ENCODE data around the gene CTCF.

Gene CTCF

DNA sequence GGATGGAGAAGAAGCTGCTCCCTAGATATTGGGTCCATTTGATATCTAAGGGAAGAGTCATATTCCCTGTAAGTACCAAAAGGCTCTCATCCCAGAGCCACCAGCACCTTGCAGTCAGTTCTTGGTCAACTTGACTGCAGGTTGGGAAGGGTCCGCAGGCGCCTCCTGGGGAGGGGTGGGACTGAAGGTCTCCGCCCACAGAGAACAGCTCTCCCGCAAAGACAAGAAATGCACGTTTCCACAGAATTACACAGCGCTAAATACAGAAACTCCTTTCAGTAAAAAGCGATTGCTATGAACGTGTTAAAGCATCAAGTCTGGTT lies 864 bp upstream of the CTCF start:
- DNase-seq (ENCODE audit: low read depth), result no peak
- TF ChIP-seq, protein P1, sequence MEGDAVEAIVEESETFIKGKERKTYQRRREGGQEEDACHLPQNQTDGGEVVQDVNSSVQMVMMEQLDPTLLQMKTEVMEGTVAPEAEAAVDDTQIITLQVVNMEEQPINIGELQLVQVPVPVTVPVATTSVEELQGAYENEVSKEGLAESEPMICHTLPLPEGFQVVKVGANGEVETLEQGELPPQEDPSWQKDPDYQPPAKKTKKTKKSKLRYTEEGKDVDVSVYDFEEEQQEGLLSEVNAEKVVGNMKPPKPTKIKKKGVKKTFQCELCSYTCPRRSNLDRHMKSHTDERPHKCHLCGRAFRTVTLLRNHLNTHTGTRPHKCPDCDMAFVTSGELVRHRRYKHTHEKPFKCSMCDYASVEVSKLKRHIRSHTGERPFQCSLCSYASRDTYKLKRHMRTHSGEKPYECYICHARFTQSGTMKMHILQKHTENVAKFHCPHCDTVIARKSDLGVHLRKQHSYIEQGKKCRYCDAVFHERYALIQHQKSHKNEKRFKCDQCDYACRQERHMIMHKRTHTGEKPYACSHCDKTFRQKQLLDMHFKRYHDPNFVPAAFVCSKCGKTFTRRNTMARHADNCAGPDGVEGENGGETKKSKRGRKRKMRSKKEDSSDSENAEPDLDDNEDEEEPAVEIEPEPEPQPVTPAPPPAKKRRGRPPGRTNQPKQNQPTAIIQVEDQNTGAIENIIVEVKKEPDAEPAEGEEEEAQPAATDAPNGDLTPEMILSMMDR (IDR thresholded peaks at IDR 0.05; ENCODE audit: insufficient read depth, low read depth, low read length, missing control alignments), result no peak
- H3K4me3 ChIP-seq (ENCODE audit: low read length), result peak overlapping the region; percentile 62

DNA sequence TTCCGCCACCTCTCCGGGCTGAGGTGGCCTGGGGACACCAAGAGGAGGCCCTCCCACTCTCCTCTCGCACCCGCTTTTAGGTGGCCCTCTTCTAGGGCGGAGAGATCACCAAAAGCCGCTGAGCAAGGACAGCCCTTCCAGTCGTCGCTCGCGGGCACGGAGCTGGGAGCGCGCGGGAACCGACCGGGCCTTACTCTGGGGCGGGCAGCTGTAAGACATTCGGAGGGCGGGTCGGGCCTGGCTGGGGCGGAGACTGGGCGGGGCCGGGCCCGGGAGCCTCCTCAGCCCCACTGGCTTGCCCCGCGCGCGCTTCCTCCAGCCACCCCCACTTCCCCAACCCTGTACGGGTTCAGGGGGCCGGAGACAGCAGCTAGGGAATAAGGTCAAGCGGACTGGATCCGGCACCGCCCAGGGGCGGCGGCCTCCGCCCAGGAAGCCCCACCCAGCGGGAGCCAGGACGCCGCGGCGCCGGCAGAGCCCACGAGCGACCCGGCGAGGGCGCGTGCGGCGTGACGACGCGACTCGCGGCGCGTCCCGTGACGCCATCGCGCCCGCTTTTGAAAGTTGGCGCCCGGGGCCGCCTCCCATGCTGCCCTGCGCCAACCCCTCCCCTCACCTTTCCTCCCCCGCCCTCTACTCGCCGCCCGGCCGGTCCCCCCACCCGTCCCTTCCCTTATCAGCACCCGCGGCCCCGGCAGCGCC lies 351 bp upstream of the CTCF start:
- TF ChIP-seq, protein P1 (IDR thresholded peaks at IDR 0.05; ENCODE audit: insufficient read depth, low read depth, low read length, missing control alignments), result no peak
- H3K4me3 ChIP-seq (ENCODE audit: low read length), result peak overlapping the region; percentile 62
- peak; percentile 98 for DNase-seq (ENCODE audit: low read depth)

DNA sequence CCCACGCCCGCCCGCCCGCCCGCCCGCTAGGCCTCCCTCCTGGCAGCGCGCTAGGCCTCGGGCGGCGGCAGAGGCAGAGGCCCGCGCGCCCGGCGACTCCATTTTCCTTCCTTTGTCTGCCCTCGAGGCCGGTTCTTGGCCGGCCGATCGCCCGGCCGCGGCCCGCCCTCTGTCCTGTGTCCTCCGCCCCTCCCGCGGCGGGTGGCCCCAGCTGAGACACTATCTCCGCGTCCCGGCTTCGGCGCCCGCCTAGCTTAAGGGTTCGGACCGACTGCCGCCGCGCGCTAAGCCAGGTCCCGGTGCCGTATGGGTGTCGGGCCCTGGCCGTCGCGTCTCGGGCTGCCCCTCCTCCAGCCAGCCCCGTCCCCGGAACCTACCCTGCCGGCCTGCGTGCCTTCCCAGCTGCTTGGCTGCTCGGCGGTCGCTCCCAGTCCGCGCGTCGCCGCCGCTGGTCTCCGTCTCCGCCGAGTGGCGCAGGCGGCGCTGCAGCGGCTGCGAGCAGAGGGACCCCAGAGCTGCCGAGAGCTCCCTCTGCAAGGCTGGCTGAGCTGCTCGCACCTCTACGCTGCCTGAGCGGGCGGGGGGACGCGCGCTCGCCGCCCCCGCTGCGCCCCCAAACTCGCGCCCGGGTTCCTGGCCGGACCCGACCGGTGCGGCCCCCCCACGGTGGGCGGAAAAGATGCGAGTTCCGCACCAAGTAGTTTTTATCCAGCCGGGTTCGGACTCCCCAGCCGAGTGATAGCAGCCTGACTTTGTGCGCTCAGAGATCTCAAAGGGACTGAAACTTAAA lies 787 bp downstream of the CTCF start:
- TF ChIP-seq, protein P1 (IDR thresholded peaks at IDR 0.05; ENCODE audit: insufficient read depth, low read depth, low read length, missing control alignments), result no peak
- peak overlapping the region; percentile 67 for H3K4me3 ChIP-seq (ENCODE audit: low read length)
- DNase-seq (ENCODE audit: low read depth), result peak; percentile 57

DNA sequence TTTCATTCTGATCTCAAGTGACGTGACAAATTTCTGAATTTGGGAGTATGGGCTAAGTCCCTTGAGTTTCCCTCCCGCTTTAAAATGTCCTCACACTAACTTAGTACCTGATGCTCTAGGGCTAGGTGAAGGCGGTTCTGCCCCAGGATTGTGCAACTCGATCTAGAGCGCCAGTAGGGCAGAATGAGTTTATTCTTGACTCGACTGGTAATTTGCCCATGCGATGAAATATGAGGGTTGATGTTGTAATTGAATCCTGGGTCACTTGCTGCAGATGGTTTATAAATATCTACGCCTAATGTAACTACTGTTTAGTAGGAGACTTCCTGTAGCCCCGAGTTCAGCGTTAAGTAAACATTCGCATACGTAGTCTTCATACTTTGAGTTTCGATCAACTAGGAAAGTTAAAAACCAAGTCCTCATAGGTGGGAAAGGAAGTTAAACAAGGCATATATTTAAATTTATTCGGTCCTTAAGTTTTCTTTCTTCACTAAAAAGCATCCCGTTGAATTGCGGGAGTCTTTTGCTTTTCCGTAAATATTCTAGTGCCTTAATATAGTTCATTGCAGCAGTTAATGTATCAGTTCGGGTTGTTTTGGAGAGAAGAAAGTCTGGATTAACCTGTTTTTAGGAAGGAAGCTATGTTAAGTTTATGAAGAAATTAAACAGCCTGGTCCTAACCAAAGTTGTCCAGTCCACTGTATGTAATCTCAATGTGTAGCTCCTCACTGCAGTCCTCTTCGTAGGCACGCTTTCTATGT lies 1.6 kb downstream of the CTCF start:
- H3K4me3 ChIP-seq (ENCODE audit: low read length), result peak overlapping the region; percentile 67
- DNase-seq (ENCODE audit: low read depth), result peak; percentile 88
- TF ChIP-seq, protein P1 (IDR thresholded peaks at IDR 0.05; ENCODE audit: insufficient read depth, low read depth, low read length, missing control alignments), result no peak

DNA sequence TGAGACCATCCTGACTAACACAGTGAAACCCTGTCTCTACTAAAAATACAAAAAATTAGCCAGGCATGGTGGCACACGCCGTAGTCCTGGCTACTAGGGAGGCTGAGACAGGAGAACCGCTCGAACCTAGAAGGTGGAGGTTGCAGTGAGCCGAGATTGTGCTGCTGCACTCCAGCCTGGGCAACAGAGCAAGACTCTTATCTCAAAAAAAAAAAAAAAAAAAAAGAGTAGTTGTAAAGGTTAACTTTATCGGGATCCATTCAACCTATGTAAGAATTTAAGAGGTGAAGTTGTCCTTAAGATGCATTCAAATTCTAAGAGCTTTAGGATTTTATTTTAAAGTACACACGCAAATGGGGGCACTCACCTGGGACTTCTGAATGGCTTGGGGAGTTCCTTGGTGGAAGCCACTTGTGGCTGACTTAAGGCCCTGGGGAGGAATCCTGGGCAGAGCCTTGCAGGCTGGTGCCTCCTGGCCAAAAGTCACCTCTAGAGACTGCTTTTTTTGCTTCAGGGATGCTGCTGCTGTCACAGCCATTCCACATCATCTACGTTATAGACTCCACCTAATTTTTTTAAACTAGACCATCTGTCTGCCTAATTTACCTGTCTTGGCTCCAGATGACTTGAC lies 3.3 kb downstream of the CTCF start:
- TF ChIP-seq, protein P1 (IDR thresholded peaks at IDR 0.05; ENCODE audit: insufficient read depth, low read depth, low read length, missing control alignments), result no peak
- no peak overlapping the region for H3K4me3 ChIP-seq (ENCODE audit: low read length)
- no peak for DNase-seq (ENCODE audit: low read depth)

DNA sequence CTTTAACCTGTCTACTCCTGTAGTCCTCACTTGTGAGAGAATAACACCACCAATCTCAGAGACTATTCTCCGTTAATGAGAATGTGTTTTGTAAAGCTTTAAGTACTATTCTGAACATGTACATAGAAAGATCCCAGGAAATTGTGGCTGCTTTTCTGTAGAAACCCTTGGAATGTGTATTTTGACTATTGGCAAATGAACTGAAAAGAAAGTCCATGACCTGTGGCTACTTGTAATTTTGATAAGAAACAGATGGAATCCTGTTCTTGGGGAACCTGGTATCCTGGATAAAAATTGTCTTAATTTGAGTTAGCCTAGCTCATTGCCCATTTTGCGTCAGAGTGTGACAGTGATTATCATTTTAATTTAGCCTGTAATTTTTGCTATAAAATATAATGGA lies 9.1 kb downstream of the CTCF start:
- no peak for DNase-seq (ENCODE audit: low read depth)
- no peak overlapping the region for H3K4me3 ChIP-seq (ENCODE audit: low read length)
- TF ChIP-seq, protein P1 (IDR thresholded peaks at IDR 0.05; ENCODE audit: insufficient read depth, low read depth, low read length, missing control alignments), result no peak

Data from epithelial cell of esophagus (primary cell).